Left kidney (tissue), 2 donors: ENCODE results near the gene TMEM53. TPM values are rescaled to one million over a fixed set of nuclear protein-coding genes. Genes with fewer than 3 reads are reported as not detected.

ENCODE experiments used
- DNase-seq: peaks from one replicate; pipeline ENCODE4 v3.0.0-alpha.2; 2013
- polyA plus RNA-seq: library from polyadenylated mRNA; unstranded; fragments of 120-200 nt; gene quantifications from one replicate; pipeline ENCODE4 v1.2.1, GENCODE V29; 2013; ENCODE audit not compliant: insufficient read length

Gene TMEM53
- polyA plus RNA-seq, 1 donor, result 11.7 TPM

GRCh38 chr1:44631333-44631646 lies 43.0 kb downstream of the TMEM53 start:
- DNase-seq, result no peak

GRCh38 chr1:44630116-44630515 lies 44.2 kb downstream of the TMEM53 start:
- no peak for DNase-seq

- no peak for DNase-seq
Measured at GRCh38 chr1:44628962-44629756, 45.1 kb downstream of the TMEM53 start.

- no peak for DNase-seq
Measured at GRCh38 chr1:44625348-44625747, 48.9 kb downstream of the TMEM53 start.

GRCh38 chr1:44624268-44624901 lies 49.9 kb downstream of the TMEM53 start:
- DNase-seq, result no peak

GRCh38 chr1:44621841-44622286 lies 52.4 kb downstream of the TMEM53 start:
- peak; percentile 59 for DNase-seq

GRCh38 chr1:44620072-44620471 lies 54.2 kb downstream of the TMEM53 start:
- DNase-seq, result no peak

GRCh38 chr1:44619261-44619900 lies 54.9 kb downstream of the TMEM53 start:
- DNase-seq, result peak; percentile 77

- no peak for DNase-seq
Measured at GRCh38 chr1:44617703-44618029, 56.6 kb downstream of the TMEM53 start.

- DNase-seq, result no peak
Measured at GRCh38 chr1:44616991-44617702, 57.1 kb downstream of the TMEM53 start.

- no peak for DNase-seq
Measured at GRCh38 chr1:44616284-44616990, 57.8 kb downstream of the TMEM53 start.

- no peak for DNase-seq
Measured at GRCh38 chr1:44613941-44614340, 60.3 kb downstream of the TMEM53 start.

- no peak for DNase-seq
Measured at GRCh38 chr1:44611866-44612265, 62.4 kb downstream of the TMEM53 start.

- DNase-seq, result no peak
Measured at GRCh38 chr1:44611419-44611818, 62.9 kb downstream of the TMEM53 start.

GRCh38 chr1:44610527-44611148 lies 63.6 kb downstream of the TMEM53 start:
- DNase-seq, result no peak

GRCh38 chr1:44609768-44610526 lies 64.3 kb downstream of the TMEM53 start:
- DNase-seq, result no peak

GRCh38 chr1:44609412-44609767 lies 64.9 kb downstream of the TMEM53 start:
- DNase-seq, result no peak

- DNase-seq, result no peak
Measured at GRCh38 chr1:44608141-44608540, 66.1 kb downstream of the TMEM53 start.

- DNase-seq, result no peak
Measured at GRCh38 chr1:44606701-44607281, 67.5 kb downstream of the TMEM53 start.

GRCh38 chr1:44605914-44606615 lies 68.2 kb downstream of the TMEM53 start:
- no peak for DNase-seq
